Limb (tissue), 2 donors: Measurements from ENCODE around the gene MRPL18.
A peak's percentile ranks its signal among the peaks of the same experiment; 100 is the strongest.
"Not testable (repeated sequence)": the region's sequence is repeated elsewhere in the genome, so short reads cannot be mapped to it uniquely, and the experiment has no call there.

ENCODE experiments used
- DNase-seq, 2 donors: peaks; one replicate each; pipeline ENCODE4 v3.0.0-alpha.2; 2016; ENCODE audit errors: extremely low spot score in 2 of 2

MRPL18 gene

GRCh38 chr6:159772196-159772595 is 18.1 kb upstream of the MRPL18 start:
- DNase-seq = no peak

- DNase-seq = no peak
These were observed 12.9 kb upstream of the MRPL18 start for GRCh38 chr6:159777240-159777904.

GRCh38 chr6:159778131-159778530 is 12.1 kb upstream of the MRPL18 start:
- DNase-seq = no peak

DNA sequence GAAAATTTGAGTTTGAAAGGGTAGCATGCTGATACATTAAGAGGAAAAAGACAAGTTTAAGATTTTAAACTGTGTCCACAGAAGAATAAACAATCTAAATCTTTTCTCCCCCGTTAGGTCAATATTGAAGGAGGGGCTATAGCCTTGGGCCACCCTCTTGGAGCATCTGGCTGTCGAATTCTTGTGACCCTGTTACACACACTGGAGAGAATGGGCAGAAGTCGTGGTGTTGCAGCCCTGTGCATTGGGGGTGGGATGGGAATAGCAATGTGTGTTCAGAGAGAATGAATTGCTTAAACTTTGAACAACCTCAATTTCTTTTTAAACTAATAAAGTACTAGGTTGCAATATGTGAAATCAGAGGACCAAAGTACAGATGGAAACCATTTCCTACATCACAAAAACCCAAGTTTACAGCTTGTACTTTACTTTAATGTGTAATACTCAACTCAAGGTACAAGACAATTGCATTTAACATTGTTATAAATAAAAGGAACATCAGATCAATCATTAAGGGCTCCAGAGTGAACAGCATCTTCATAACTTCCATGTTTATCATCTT is 11.6 kb upstream of the MRPL18 start:
- DNase-seq = no peak

- no peak for DNase-seq
These were observed 2.0 kb upstream of the MRPL18 start for GRCh38 chr6:159788276-159788675.

DNA sequence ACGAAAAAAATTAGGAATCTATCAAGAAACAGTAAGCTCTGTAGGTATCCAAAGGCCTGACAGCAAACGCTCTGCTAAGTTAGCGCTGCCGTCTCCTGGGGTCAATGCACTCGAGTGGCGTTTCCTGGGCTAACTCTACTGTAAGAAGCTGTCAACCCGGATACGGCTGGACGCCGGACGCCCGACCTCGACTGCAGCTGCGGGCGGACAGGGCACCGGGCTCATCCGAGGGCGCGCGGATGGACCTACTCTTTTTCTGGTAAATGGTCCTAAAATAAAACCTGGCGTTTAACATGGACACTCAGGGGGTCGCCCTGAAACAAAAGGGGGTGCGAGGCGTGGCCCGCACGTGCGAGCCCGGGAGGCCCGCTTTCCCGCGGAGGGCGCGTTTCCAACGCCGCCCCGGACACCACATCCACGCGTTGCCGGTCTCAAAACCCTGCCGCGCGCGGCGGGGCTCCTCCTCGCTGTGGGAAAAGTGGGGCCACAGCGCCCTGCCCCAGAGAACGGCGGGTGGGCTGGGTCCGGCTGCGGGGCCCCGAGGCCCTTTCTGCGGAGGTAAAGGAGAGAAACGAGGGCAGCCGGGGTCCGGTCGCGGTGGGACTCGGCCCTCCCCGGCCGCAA is 1.4 kb upstream of the MRPL18 start:
- no peak for DNase-seq

GRCh38 chr6:159789377-159790148 is 704 bp upstream of the MRPL18 start, which contains the start of gene TCP1:
TCP1 (minus strand) TSS chr6:159789602; CDS start chr6:159789468, 134 bp downstream.
- DNase-seq = peak; percentile 99 to 100

DNA sequence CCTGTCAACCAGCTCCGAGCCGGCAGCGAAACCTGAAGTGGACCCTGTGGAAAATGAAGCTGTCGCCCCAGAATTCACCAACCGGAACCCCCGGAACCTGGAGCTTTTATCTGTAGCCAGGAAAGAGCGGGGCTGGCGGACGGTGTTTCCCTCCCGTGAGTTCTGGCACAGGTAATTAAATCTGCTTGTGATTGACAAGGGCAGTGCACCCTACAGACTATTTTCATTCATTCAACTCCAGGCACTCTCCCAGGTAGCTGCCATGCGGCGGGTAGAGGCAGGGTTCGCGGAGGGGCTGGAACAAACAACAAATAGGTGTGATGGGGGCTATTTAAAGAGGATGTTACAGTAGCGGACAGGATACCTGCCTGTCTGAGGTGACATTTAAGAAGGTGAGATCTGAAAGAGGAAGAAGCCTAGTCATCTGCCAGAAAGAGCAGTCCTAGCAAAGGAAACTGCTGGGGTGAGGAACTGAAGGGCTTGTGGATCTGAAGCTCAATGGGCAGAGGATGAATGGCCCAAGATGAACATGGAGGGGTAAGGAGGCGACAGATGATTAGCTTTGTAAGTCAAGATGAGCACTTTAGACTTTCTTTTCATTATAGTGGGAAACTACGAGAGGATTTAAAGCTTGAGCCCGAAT is 810 bp downstream of the MRPL18 start:
- peak in 1 of 2 donors; percentile 27 for DNase-seq

DNA sequence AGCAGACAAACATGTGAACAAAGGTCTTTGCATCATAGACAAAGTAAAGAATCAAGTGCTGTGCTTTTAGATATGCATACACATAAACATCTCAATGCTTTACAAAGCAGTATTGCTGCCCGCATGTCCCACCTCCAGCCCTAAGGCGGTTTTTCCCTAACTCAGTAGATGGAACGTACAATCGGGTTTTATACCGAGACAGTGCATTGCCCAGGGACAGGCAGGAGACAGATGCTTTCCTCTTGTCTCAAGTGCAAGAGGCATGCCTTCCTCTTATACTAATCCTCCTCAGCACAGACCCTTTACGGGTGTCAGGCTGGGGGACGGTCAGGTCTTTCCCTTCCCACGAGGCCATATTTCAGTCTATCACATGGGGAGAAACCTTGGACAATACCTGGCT is 4.7 kb downstream of the MRPL18 start:
- not testable (repeated sequence) for DNase-seq

DNA sequence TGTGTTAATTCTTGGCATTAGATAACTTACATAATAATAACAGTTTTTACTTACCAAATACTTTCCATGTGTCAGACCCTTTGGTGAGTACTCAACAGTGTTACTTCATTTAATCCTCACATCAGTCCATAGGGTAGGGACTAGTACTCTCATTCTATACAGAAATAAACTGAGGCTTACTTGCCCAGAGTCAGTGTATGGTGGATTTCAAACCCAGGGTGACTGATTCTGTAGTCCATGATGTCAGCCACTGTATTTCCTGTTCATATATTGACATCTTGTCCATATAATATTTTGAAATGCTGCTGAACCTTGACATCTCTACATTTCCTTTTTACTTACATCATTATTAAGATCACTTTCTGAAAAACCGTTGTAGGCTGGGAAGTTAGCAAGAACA is 7.3 kb downstream of the MRPL18 start:
- no peak for DNase-seq

DNA sequence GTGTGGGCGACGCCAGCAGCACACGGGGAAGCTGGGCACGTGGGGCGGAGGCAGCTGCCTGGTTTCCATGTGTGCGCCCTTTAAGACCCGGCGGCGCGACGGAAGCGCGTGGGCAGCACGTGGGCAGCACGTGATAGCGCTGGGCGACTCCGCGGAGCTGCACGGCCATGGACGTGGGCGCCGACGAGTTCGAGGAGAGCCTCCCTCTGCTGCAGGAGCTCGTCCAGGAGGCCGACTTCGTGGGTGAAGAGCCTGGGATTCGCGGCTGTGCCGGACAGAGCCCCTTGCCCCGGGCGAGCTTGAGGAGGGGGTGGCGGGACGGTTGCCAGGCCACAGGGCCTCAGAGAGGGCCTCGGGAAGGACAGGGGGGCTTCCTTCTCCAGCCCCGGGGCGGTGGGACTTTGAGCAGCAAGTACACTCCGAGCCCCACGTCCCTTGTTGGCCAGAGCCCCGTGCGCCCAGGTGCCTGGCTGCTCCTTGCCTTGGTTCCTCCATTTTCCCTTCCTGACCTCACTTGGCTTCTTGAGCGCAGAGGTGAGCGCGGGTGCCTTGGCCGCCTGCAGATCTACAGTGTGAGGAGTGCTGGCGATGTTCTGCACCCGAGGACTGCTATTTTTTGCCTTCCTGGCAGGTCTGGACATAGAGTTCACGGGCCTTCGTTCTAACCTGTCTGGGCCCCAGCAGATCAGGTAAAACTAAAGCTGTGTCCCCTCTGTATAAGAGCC is 10.0 kb downstream of the MRPL18 start, which contains the start of gene PNLDC1:
TSS of gene PNLDC1 (plus strand) at position 136 of the 725 bp plus-strand sequence. CDS start at position 168, 32 bp downstream.
- DNase-seq = no peak

GRCh38 chr6:159801935-159802334 is 11.7 kb downstream of the MRPL18 start:
- DNase-seq = no peak

DNA sequence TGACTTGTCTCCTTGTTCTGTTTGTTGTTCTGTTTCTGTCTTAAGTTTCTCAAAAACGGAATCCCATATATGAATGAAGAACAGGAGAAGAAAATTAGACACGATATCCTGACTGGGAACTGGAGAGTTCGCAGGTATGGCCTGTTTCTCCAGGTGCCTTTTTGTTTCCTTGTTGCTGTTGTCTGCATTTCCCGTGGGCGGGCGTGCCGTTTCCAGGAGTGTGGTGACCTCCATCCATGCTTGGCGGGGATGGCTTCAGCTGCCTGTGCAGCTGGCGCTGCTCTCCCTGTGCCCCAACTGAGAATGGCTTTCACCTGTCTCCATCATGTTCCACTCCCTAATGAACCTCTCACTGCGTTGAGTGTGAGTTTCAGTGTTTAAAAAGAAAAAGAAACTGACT is 14.2 kb downstream of the MRPL18 start:
- no peak for DNase-seq

GRCh38 chr6:159805440-159806020 is 15.3 kb downstream of the MRPL18 start:
- no peak for DNase-seq

- DNase-seq = no peak
These were observed 15.8 kb downstream of the MRPL18 start for GRCh38 chr6:159806021-159806458.

- DNase-seq = no peak
These were observed 17.0 kb downstream of the MRPL18 start for GRCh38 chr6:159807150-159807858.

- DNase-seq = no peak
These were observed 18.4 kb downstream of the MRPL18 start for GRCh38 chr6:159808647-159809046.

DNA sequence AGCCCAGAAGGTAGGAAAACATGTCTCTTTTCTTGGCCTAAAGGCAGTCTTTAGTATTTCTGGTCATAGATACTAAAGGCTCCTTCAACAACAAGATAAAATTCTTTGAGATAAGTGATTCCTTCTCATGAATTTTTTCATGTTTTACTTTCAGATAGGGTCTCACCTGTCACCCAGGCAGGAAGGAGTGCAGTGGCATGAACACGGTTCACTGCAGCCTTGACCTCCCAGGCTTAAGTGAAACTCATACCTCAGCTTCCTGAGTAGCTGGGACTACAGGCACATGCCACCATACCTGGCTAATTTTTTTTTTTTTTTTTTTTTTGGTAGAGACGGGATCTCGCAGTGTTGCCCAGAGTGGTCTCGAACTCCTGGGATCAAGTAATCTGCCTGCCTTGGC is 18.9 kb downstream of the MRPL18 start:
- no peak for DNase-seq

- no peak for DNase-seq
These were observed 23.5 kb downstream of the MRPL18 start for GRCh38 chr6:159813781-159814180.

- DNase-seq = no peak
These were observed 25.1 kb downstream of the MRPL18 start for GRCh38 chr6:159815410-159815809.
